ENCODE results near the gene YIPF3.
"Not testable (repeated sequence)": the region's sequence is repeated elsewhere in the genome, so short reads cannot be mapped to it uniquely, and the experiment has no call there.

The YIPF3 gene

DNA sequence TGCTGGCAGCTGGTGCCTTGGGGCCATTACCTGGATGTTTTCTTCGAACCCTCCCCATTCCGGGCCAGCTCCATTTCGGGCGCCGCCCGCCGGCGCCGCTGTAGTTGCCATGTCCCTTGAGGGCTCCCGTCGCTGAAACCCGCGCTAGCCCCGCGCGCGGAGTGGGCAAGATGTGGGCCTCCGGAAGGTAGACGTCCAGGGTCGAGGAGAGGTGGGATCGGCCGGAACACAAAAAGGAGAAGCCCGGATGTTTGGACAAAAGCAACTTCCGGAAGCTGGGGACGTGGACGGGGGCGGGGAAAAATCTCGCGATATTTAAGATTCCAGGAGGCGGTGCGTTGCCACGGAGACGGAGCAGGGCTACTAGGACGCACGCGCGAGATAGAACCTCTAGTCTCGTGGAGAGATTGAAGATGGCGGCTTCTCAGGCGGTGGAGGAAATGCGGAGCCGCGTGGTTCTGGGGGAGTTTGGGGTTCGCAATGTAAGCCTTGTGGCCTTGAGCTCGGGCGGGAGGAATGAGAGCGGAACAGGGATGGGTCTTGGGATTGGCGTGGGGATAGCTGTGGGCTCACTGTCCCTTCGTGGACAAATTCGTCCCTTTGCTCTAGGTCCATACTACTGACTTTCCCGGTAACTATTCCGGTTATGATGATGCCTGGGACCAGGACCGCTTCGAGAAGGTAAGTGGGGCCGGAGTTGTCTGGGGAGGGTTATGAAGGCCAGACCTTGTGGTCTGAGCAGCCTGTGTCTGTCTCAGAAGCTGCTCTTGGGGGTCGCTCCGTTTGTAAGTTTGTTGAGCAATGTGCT lies at the start of gene YIPF3, which contains the start of gene POLR1C:
YIPF3 (minus strand) TSS at position 230 of the 808 bp plus-strand sequence; CDS start at position 111, 119 bp downstream.
POLR1C (plus strand) TSS at position 393 of the 808 bp plus-strand sequence; CDS start at position 414, 21 bp downstream.
- DNase-seq = peak; percentile 98

- DNase-seq = no peak
Measured at GRCh38 chr6:43559328-43559727, 42.6 kb upstream of the YIPF3 start.

DNA sequence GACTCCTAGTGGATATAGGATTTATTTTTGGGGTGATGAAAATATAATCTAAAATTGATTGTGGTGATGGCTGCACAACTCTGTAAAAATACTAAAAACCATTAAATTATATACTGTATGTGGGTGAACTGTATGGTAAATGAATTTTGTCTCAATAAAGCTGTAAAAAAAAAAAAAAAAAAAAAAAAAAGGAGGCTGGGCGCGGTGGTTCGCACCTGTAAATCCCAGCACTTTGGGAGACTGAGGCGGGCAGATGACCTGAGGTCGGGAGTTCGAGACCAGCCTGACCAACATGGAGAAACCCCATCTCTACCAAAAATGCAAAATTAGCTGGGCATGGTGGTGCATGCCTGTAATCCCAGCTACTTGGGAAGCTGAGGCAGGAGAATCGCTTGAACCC lies 40.9 kb upstream of the YIPF3 start:
- DNase-seq = not testable (repeated sequence)

GRCh38 chr6:43547222-43547621 lies 30.5 kb upstream of the YIPF3 start:
- DNase-seq = no peak

GRCh38 chr6:43544461-43544860 lies 27.7 kb upstream of the YIPF3 start:
- DNase-seq = no peak

DNA sequence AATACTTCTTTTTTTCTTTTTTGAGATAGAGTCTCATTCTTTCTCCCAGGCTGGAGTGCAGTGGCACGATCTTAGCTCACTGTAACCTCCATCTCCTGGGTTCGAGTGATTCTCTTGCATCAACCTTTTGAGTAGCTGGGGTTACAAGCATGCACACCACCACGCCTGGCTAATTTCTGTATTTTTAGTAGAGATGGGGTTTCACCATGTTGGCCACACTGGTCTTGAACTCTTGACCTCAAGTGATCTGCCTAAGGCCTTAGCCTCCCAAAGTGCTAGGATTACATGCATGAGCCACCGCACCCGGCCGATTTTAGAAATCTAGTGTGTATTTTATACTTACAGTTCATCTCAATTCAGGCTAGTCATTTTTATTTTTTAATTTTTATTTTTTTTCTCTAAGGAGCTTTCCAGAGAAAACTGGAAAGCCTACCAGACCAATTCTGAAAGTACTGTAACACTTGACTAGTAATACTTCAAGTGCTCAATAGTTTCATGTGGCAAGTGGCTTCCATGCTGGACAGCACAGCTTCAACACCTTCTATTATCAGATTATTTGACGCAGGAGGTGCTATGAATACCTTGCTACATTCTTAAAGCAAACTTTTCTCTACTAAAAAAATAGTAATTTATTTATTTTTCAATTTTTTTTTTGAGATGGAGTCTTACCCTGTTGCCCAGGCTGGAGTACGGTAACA lies 25.2 kb upstream of the YIPF3 start:
- DNase-seq = no peak

DNA sequence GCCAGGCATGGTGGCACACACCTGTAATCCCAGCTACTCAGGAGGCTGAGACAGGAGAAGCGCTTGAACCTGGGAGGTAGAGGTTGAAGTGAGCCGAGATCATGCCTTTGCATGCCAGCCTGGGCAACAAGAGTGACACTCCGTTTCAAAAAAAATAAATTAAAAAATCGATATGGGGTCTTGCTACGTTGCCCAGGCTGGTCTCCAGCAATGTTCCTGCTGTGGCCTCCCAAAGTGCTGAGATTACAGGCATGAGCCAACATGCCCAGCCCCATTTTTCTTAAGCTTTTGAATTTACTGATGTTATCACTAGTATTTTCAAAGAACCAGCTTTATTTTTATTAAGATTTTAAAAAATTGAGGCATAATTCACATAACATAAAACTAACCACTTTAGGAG lies 23.8 kb upstream of the YIPF3 start:
- no peak for DNase-seq

- not testable (repeated sequence) for DNase-seq
Measured at GRCh38 chr6:43539409-43539808, 22.7 kb upstream of the YIPF3 start.

GRCh38 chr6:43538986-43539385 lies 22.3 kb upstream of the YIPF3 start:
- not testable (repeated sequence) for DNase-seq

GRCh38 chr6:43532201-43532600 lies 15.5 kb upstream of the YIPF3 start:
- DNase-seq = no peak

DNA sequence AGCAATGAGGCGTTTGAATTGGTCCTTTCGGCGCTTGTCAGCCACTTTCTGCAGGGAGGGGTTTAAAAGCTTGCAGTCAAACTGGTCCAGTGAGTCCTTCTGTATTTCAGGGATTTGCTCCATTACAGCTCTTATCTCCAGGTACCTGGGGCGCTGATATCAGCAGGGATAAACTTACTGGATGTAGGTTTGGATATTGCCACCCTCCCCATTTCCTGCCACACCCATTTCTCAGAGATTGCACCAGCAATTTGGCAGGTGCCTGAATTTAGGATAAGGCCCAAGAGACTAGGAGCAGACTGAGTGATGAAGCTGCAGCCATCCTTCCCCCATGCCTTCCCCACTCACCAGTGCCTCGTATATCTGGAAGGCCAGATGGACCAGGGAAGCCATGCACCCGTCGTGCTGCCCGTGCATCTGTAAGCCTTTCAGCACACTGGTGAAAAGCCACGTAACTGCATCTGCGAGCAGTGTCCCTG lies 7.8 kb upstream of the YIPF3 start:
- no peak for DNase-seq

GRCh38 chr6:43523284-43523683 lies 6.6 kb upstream of the YIPF3 start:
- DNase-seq = no peak

DNA sequence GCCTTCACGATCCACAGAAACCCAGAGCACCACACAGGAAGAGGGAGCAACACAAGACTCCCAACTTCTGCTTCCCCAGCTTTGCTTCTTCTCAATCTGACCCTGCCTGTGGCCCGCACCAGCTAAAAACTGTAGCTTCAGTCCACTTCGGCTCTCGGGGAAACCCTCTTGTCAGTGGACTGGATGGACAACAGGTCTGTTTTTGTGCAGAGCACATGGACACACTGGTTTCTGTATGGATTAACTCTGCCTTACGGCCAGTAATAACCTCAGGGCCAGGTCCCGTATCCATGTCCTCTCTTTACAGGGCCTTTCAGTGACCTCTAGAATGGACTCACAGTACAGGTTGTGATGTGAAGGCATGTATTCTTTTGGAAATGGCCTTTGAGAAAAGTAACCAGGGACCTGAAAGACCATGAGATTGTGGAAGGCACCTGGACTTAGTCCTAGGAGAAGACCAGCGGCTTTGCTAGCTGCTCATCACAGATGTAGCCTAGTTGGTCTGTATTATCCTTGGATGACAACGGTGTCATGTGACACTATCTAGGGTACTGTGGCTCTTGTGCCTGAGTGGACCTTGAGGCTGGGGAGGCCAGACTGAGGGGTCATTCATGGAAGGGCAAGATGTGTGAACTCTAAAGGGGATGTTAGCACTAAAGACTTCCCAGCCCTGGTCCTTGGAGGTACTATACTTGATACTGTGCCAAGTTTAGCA lies 6.0 kb upstream of the YIPF3 start:
- DNase-seq = no peak

DNA sequence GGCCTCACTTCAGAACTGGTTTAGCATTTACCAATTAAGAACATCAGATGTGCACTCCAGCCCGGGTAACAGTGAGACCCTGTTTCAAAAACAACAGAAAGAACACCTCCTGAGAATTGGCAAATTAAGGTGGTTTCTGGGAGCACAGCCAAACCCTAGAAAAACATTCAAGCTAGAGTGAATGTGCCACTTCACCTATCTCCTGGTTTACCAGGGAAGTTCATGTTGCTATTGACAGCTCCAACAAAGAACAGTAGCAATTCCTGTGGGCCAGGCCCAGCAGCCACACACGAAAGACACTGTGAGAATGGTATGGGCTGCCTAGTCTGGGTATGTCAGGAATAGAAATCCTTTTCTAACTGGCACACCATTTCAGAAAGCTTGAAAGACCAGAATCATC lies 5.1 kb upstream of the YIPF3 start:
- DNase-seq = no peak

DNA sequence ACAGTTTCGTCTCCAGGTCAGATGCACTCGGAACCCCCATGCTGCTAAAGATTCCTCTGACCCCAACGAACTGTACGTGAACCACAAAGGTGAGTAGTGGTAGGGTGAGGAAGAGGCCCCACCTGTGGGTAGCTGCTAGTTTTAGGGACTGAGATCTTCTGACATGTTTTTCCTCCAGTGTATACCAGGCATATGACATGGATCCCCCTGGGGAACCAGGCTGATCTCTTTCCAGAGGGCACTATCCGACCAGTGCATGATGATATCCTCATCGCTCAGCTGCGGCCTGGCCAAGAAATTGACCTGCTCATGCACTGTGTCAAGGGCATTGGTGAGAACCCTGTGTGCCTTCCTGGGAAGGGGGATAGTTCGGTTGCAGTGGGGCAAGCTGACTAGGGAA lies 3.4 kb upstream of the YIPF3 start:
- DNase-seq = no peak

DNA sequence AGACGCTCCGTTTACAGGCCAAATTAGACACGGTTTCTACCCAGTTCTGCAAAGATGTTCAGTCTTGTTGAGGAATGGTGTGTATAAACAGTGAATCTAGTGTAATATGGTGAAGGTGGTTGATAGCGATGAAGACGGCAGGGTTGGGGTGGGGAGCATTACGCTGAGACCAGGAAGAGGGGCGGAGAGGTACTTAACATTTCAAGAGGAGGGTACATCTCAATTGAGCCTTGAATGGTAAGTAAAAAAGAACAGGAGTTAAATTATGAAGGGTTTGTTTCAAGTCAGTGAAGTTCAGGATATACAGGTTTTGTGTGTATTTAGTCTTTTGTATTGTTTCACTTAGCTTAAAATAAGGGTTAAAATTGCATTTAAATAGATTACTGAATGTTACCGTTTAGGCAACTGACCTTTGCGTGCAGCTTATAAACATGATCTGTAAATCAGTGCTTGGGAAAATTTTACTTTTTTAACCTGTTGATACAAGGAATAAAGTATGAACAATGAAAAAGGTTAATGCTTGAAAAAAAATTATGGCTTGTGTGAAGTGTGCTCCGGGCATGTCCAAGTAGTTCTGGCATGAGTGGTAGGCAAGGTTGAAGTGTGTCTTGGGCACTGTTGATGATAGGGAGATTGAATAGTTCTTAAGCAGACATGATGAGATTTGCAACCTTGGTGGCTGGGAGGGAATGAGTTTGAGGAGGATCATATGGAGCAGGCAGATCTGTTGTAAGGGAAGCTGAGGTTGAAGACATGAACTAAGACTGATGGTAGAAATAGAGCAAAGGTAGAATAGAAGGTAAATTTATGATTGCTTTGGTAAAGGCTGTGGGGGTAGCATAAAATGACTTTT lies 1.0 kb upstream of the YIPF3 start:
- peak; percentile 32 for DNase-seq

DNA sequence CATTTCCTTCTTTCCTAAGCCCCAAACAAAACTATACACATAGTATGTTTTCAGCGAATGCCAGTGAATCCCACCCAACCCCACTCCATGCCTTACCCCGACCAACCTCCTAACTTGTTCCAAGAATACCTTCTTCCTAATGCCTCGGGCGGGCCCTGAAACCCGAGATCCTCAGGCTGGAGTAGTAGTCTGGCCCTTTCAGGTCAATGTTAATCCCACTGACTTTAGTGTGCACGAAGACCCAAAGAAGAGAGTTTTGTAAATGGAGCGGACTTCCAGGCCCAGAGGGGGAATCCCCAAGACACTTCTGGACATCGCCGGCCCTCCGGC lies 394 bp downstream of the YIPF3 start:
- DNase-seq = no peak

- no peak for DNase-seq
Measured at GRCh38 chr6:43515808-43516207, 918 bp downstream of the YIPF3 start.

- no peak for DNase-seq
Measured at GRCh38 chr6:43511824-43512415, 4.8 kb downstream of the YIPF3 start.

- DNase-seq = no peak
Measured at GRCh38 chr6:43510827-43511163, 5.9 kb downstream of the YIPF3 start.

DNA sequence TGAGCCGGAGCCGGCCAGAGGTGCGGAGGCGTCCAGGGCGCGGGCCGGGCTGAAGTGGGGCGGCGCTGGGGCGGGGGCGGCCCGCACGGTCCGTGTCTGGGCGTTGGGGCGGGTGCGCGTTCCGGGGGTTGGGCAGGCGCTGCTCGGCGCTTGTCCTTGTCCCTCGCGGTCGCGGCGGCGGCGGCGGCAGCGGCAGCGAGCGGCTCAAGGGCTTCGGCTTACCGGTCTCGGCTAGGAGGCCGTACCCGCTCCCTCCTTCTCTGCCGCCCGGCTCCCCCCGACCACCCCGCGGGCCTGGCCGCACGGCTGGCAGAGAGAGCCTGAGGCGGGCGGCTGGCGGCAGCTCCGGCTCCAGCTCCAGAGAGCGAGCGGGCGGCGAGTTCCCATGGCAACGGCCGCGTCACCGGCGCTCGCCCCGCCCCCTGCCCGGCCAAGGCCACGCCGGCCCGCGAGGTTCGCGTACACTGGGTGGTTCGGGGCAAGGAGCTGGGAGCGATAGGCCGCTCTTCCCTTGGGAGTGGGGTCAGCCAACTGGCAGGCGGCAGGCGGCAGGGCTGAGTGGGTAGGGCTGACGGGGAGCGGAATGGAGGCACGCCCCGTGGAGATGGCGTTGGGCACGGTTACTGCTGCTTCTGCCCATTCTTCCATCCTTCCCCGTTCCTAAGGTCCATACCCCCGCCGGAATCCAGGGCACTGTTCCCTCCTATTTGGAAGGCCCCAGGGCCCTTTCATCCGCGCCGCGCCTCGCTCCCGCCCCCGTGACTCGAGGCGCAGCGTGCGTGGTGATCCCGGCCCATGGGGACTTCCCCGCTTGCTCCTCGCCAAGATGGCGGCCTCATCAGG lies 6.5 kb downstream of the YIPF3 start, which contains the start of gene LRRC73:
LRRC73 (minus strand) TSS at position 363 of the 843 bp plus-strand sequence. CDS start 561 bp downstream, outside the sequence.
- DNase-seq = peak; percentile 85

All from activated CD4-positive, alpha-beta T cell treated with anti-CD3 and anti-CD28 coated beads, Interleukin-2, Interleukin-6, amounts not matched to agents 100 ng/mL and 50 ng/mL, durations not matched to agents 16 hours and 8 hours (primary cell).